Esophagus squamous epithelium (tissue), 4 donors: ENCODE measurements around the gene DIRAS1.

Experiments used
- POLR2A ChIP-seq, 4 donors: fragments of 450-650 bp; IDR thresholded peaks; one replicate each; pipeline ENCODE4 v1.6.1; 2017; ENCODE audit warnings: antibody characterized with exemption in 4 of 4, mild to moderate bottlenecking in 4 of 4, moderate library complexity in 3 of 4
- TF ChIP-seq, protein P1 (sequence below), 6 experiments: fragments of 450-650 bp in 4 of 6; fragments of 200-600 bp in 2 of 6; sonication (generic) in 2 of 6; IDR thresholded peaks; one replicate each; pipeline ENCODE4 v1.5.1; 2016 to 2019; ENCODE audit warnings: antibody characterized with exemption in 6 of 6, mild to moderate bottlenecking in 4 of 6, moderate library complexity in 4 of 6

DNA sequence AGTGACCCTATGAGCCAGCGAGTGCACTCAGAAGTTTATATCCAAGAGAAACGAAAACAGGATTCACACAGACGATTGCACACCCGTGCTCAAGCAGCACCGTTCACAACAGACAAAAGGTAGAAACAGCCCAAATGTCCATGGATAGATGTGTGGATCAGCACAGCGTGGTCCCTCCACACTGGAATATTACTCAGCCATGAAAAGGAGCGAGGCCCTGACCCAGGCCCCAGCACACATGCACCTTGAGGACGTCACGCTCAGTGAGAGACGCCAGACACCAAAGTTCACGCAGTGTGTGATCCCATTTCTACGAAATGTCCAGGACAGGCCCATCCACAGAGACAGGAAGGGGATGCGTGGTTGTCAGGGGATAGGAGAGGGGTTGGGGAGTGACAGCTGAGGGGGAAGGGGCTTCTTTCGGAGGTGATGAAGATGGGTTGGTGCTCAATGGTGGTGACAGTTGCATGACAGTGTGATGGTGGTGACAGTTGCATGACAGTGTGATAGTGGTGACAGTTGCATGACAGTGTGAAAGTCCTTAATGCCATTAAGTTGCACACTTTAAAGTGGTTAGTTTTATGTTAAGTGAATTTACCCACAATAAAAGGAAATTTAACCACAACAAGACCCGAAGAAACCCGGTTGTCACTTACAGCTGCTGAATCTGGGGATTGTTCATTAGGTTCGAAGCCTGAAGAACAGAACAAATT is 37.6 kb upstream of the DIRAS1 start:
- TF ChIP-seq, protein P1, sequence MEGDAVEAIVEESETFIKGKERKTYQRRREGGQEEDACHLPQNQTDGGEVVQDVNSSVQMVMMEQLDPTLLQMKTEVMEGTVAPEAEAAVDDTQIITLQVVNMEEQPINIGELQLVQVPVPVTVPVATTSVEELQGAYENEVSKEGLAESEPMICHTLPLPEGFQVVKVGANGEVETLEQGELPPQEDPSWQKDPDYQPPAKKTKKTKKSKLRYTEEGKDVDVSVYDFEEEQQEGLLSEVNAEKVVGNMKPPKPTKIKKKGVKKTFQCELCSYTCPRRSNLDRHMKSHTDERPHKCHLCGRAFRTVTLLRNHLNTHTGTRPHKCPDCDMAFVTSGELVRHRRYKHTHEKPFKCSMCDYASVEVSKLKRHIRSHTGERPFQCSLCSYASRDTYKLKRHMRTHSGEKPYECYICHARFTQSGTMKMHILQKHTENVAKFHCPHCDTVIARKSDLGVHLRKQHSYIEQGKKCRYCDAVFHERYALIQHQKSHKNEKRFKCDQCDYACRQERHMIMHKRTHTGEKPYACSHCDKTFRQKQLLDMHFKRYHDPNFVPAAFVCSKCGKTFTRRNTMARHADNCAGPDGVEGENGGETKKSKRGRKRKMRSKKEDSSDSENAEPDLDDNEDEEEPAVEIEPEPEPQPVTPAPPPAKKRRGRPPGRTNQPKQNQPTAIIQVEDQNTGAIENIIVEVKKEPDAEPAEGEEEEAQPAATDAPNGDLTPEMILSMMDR (IDR thresholded peaks at IDR 0.05) = no peak
- TF ChIP-seq POLR2A (IDR thresholded peaks at IDR 0.05) = no peak
